EH (cell line): Measurements from ENCODE around the gene ADRM1.

Experiments used
- DNase-seq: peaks from one replicate; pipeline ENCODE4 v3.0.0-alpha.2; 2015; ENCODE audit warnings: low read depth

ADRM1 gene

DNA sequence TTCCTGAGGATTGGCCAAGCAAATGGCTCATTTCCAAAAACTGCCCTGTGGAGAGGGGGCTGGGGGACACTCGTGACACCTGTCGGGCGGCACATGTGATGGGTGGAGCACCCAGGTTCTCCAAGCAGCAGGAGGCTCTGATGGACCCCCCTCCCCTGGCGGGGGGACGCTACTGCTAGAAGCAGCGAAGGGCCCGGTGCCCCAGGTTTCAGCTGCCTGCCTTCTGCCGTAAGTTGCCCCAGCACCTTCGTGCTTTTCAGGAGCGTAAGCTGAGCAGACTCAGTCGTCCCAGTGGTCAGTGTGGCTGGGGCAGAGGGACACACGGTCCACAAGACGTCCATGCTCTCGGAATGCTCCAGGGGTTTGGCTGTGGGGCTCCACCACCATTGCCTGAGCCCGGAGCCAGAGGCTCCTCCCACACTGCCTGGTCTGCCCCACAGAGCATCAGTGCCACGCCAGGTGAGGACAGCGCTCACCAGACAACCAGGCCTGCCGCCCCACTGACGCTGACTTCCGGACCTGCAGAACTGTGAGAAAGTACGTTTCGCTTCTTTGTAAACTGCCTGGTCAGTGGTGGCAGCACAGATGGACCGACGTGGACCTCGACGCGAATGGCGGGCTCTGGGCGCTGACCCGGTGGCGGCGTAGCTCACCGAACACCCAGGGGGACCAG, 4.1 kb upstream of the ADRM1 start:
- DNase-seq = no peak

- no peak for DNase-seq
Measured at GRCh38 chr20:62299666-62300236, 3.0 kb upstream of the ADRM1 start.

DNA sequence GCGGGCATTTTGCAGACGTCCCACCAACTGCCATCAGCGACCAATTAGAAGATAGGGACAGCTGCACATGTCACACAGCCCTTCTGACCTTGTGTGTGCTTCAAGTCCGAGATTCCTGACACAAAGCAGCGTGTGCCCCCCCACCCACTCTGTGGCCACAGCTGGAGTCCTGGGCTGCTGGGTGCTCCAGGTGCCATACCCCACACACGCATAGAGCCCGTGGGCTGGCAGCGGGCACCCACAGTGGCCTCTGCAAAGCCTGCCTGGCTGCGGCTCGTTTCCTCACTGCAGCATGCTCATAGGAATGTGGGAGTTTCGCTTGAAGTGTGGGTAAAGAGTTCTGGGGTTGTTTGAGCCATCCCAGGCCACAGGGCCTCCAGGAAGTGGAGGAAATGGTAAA, 2.5 kb upstream of the ADRM1 start:
- no peak for DNase-seq

DNA sequence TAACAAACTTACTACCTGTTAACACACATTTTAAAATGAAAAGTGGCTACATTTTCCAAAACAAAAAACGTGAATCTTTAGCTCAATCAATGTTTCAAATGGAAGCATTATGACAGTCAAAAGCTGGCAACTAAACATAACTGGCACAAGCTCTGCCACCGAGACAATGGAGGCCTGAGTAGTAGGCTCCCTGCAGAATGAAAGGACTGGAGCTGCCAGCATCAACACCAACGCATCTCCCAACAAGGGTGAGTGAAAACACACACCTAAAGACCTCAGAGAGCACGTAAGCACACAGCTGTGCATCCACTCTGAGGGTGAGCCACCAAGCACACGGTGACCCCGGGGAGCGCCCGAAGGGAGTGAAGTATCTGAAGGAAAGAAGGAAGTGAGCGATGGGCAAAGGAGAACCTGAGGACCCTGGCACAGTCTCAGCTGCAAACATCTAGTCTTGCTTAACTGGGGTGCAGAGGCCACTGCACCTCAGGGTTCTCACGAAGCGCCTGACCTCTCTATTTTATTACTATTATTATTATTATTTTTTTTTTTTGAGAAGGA, 1.6 kb upstream of the ADRM1 start:
- DNase-seq = no peak

DNA sequence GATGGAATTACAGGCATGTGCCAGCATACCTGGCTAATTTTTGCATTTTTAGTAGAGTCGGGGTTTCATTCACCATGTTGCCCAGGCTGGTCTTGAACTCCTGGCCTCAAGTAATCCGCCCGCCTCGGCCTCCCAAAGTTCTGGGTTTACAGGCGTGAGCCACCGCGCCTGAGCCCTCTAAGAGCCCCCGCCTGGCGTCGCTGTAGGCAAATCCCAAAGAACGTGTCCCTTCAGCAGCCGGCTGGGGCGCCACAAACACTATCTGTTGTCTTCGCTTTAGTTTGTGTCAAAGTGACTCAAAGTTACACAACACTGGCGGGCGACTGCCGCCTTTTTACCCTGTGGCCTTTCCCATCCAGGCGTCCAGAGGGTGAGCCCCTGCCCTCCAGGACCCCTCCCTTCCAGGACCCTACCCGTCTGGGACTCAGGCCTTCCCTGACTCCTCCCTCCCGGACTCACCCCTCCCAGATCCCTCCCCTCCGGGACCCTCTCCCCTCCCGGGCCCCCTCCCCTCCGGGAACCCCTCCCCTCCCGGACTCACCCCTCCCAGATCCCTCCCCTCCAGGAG, 940 bp upstream of the ADRM1 start:
- DNase-seq = peak; percentile 94

DNA sequence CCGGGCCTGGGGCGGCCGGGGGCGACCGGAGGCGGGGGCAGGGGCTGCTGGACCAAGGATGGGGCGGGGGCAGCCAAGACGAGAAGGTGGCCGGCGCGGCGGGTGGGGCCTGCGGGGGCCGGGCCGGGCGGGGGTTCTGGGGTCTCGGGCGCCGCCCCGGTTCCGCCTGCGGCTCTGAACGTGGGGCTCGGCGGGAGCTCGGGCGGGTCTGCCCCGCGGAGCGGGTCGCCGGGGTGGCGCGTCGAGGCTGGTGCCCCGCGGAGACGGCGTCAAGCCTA, 204 bp downstream of the ADRM1 start:
- DNase-seq = no peak

- DNase-seq = peak; percentile 39
Measured at GRCh38 chr20:62303340-62304226, 786 bp downstream of the ADRM1 start.

DNA sequence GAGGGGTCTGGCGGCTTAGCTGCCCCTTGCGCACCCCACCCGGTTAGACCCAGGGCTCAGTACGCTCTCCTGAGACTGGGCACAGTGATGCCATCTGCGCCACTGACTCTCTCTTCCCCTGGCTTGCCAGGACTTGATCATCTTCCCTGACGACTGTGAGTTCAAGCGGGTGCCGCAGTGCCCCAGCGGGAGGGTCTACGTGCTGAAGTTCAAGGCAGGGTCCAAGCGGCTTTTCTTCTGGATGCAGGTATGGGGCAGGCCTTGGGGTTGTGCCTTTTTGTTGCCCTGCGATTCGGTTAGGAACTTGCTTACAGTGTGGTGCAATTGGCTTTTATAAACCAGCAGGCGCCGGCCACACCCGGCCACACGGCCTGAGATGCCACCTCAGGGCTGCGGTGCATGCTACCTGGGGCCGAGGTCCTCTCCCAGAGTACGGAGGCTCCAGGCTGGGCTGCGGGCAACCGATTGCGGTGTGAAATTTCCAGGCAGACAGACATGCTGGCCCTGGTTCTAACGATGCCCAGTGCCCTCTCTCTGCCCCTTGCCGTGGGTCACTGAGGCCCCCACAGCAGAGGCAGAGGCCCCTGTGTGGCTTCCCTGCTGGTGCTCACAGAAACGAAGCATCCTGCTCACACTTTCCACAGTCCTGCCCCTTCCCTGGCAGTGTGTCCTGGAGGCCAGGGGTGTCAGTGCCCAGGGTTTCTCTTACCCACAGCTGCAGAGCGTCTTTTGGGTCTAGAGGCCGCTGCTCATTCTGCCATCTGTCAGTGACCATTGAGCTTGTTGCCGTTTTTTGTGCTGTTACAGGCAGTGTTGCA, 1.7 kb downstream of the ADRM1 start:
- no peak for DNase-seq

- no peak for DNase-seq
Measured at GRCh38 chr20:62305149-62305764, 2.5 kb downstream of the ADRM1 start.

- DNase-seq = no peak
Measured at GRCh38 chr20:62305765-62306413, 3.1 kb downstream of the ADRM1 start.

GRCh38 chr20:62306414-62307187, 3.8 kb downstream of the ADRM1 start:
- DNase-seq = no peak

- no peak for DNase-seq
Measured at GRCh38 chr20:62307226-62308101, 4.7 kb downstream of the ADRM1 start.

- DNase-seq = no peak
Measured at GRCh38 chr20:62308102-62308822, 5.5 kb downstream of the ADRM1 start.

GRCh38 chr20:62309198-62309944, 6.6 kb downstream of the ADRM1 start:
- no peak for DNase-seq

- DNase-seq = no peak
Measured at GRCh38 chr20:62309947-62310756, 7.4 kb downstream of the ADRM1 start.

DNA sequence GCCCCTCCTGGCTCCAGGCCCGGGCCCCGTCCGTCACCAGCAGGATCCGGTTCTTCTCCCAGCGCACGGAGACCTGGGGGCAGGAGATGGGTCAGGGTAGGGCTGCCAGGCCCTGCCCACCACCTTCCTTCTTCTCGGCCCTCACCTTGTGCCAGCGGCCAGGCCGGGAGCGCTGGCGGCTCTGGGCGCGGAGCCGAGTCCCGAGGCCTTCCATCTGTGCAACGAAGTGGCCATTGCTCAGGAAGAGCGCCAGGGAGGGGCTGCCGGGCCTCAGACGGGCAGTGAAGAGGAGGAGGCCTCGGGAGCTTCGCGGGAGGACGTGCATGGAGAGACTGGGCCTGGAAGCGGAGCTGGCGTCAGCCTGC, 7.9 kb downstream of the ADRM1 start:
- DNase-seq = no peak

DNA sequence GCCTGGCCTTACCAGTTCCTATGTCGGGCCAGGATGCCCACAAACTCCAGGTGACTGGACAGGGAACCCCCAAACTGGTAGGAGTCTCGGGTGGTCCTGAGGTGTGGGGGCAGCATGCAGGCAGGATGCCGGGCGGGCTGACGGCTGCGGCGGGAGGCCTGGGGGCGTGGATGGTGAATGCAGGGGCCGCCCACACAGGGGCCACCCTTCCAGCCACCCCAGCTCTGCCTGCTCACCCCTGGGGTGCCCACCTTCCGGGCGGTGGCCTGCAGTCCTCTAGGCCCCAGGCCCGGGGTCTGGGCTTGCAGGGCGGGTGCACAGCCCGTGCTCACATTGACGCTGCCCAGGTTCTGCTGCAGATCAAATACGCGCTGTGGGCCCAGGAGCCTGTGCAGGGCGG, 8.4 kb downstream of the ADRM1 start:
- DNase-seq = no peak
